GM12891 (cell line): Measurements from ENCODE around the gene MYO1D.

Source experiments
- DNase-seq: peaks from one replicate; pipeline ENCODE4 v3.0.0; 2011; ENCODE audit warnings: low spot score; ENCODE audit not compliant: insufficient read length
- FAIRE-seq: peaks from 2 replicates; lab custom pipeline; 2011; peaks lifted over from hg19 to GRCh38; lab: Jason Lieb, UNC
- PAX5 ChIP-seq: IDR thresholded peaks from 2 replicates; pipeline ENCODE4 v1.6.1; 2011; ENCODE audit warnings: low read length, moderate library complexity, mild to moderate bottlenecking; ENCODE audit not compliant: insufficient read depth, severe bottlenecking
- POLR2A ChIP-seq: IDR thresholded peaks from 2 replicates; pipeline ENCODE4 v1.6.1; 2011; ENCODE audit warnings: low read depth, low read length, control low read depth
- POLR2AphosphoS5 ChIP-seq: IDR thresholded peaks from 2 replicates; pipeline ENCODE4 v1.6.1; 2011; ENCODE audit warnings: low read depth, low read length, control low read depth
- POU2F2 ChIP-seq: IDR thresholded peaks from 2 replicates; pipeline ENCODE4 v1.6.1; 2011; ENCODE audit warnings: low read depth, mild to moderate bottlenecking, control low read depth, low read length, moderate library complexity
- SPI1 ChIP-seq: IDR thresholded peaks from 2 replicates; pipeline ENCODE4 v1.6.1; 2011; ENCODE audit warnings: low read depth, low read length, control low read depth
- TAF1 ChIP-seq: IDR thresholded peaks from 2 replicates; pipeline ENCODE4 v1.6.1; 2011; ENCODE audit warnings: low read depth, low read length, control low read depth

MYO1D gene

DNA sequence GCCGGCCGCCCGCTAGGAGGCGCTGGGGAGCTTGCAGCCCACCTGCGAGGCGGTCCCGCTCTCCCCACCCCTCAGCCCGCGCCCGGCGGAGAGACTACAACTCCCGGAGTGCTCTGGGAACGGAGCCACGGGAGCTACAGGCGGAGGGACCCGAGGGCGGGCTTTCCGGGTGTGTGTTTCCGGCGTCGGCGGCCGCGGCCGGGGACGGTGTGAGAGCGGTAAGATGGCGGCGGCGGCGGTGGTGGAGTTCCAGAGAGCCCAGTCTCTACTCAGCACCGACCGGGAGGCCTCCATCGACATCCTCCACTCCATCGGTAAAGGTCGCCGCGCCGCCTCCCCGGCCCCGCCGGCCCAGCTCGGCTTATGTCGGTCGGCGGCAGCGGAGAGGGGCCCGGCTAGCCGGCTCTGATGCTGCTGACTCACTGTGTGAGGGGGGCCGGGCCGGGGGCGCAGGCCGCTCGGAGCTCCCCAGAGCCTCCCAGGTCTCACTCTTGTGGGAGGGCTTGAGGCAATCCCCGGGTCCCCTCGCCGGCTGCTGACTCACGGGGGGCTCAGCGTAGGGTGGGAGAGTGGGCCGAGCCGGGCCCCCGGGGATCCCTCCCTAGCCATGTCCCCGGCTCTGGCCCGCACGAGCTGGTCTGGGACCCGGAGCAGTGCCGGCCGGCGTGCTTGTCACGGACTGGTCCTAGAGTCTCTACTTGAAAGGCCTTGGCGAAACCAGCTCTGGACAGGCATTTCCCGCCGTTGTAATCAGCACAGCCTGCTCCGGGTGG is 432.4 kb downstream of the MYO1D start, which contains the start of gene PSMD11:
Gene PSMD11, plus strand, starts transcription at position 210 of the 773 bp plus-strand sequence. Its CDS starts 14 bp downstream, at position 224.
- FAIRE-seq = peak; percentile 95
- no peak for TF ChIP-seq POU2F2
- TF ChIP-seq TAF1 = peak; percentile 85
- TF ChIP-seq SPI1 = no peak
- peak; percentile 50; the same call in 1 of the 2 replicates for TF ChIP-seq POLR2A
- TF ChIP-seq POLR2AphosphoS5 = 0 out of 2 replicates have a peak, but pooled peaks have one; percentile 33
- no peak for TF ChIP-seq PAX5
- peak; percentile 97 for DNase-seq

DNA sequence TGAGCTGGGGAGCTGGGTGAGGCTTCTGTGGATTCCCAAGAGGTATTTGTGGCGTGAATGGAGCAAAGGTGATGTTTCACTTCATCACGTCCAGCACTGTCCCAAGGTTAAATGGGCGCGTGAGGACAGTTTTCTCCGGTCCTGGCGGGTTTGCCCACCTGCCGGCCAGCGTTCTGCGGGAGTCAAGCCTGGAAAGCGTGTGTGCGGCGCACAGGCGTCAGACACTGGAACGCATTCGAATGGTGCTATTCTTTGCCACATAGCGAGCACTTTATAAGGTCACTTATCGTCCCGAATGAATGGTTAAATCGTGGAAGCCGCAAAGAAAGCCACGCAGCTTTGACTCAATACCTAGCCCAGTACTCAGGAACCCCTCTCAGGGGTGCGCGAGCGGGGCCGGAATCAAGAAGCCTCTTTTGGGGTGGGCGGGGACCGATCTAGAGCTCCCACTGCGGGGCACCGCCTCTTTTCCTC is 433.1 kb downstream of the MYO1D start:
- DNase-seq (no peak), FAIRE-seq (no peak)
- TF ChIP-seq PAX5 = no peak
